ENCODE data around the gene MON2. TPM values are rescaled to one million over a fixed set of nuclear protein-coding genes. Genes with fewer than 3 reads are reported as not detected.
"Not testable (repeated sequence)": the region's sequence is repeated elsewhere in the genome, so short reads cannot be mapped to it uniquely, and the experiment has no call there.

MON2 gene
- total RNA-seq, 5 donors from 2014 or later (not counting 1 experiment from before 2014, with no cell fraction given): 61.2 to 73.2 (median 66.5) TPM

- H3K27me3 ChIP-seq (replicated peaks in 1 of 2; ENCODE audit: control insufficient read depth in 2 of 2, extremely low read depth in 1 of 2, insufficient read depth in 2 of 2, low read length in 1 of 2): no peaks in the 10 kb centered on the region
- H3K4me3 ChIP-seq (ENCODE audit: control insufficient read depth in 1 of 2, extremely low read depth in 1 of 2, low read length in 1 of 2): no peak overlapping the region
- 100% methylated on average over 1 of the region's 5 CpGs for WGBS (ENCODE audit: insufficient coverage)
- no peak overlapping the region for H3K27ac Mint-ChIP-seq
- H3K4me1 Mint-ChIP-seq: no peaks in the 10 kb centered on the region
- ChIA-PET CTCF (interaction anchor here (0.6 to 0.7 kb wide), 2 partner anchors 20 to 147 kb away, joined by 3 read pairs; no protein-coding TSS in a partner anchor), POLR2A (interaction anchor here in 1 of 2 donors (0.6 kb wide), 1 partner anchor 203 kb away, joined by 5 read pairs; no protein-coding TSS in a partner anchor)
- ATAC-seq (replicated peaks in 1 of 4) (no peak), DNase-seq (no peak)
- no peaks in the 10 kb centered on the region for H3K9me3 ChIP-seq
- peaks cover 47% of the 10 kb centered on the region for H3K36me3 Mint-ChIP-seq
- no peak overlapping the region for H3K4me3 Mint-ChIP-seq
- no peaks in the 10 kb centered on the region for H3K4me1 ChIP-seq (ENCODE audit: control insufficient read depth in 1 of 2, extremely low read depth in 1 of 2, insufficient read depth in 2 of 2, low read length in 2 of 2)
- H3K27ac ChIP-seq (ENCODE audit: low read length): no peak overlapping the region
- no peaks in the 10 kb centered on the region for H3K27me3 Mint-ChIP-seq
- peaks cover 0 to 51% of the 10 kb centered on the region in 2 donors for H3K36me3 ChIP-seq (ENCODE audit: control insufficient read depth in 2 of 2, extremely low read depth in 1 of 2, insufficient read depth in 1 of 2, low read length in 1 of 2)
- H3K9me3 Mint-ChIP-seq: no peaks in the 10 kb centered on the region
These were observed 76.7 kb downstream of the MON2 start for GRCh38 chr12:62543324-62543723.

GRCh38 chr12:62543741-62544140 is 77.1 kb downstream of the MON2 start:
- WGBS (ENCODE audit: insufficient coverage): 80% methylated on average over 1 of the region's 3 CpGs
- no peaks in the 10 kb centered on the region for H3K9me3 Mint-ChIP-seq
- no peaks in the 10 kb centered on the region for H3K9me3 ChIP-seq
- H3K36me3 Mint-ChIP-seq: peaks cover 47% of the 10 kb centered on the region
- H3K27ac ChIP-seq (ENCODE audit: low read length): no peak overlapping the region
- no peak overlapping the region for H3K27ac Mint-ChIP-seq
- no peaks in the 10 kb centered on the region for H3K27me3 Mint-ChIP-seq
- H3K4me1 Mint-ChIP-seq: no peaks in the 10 kb centered on the region
- ChIA-PET CTCF (interaction anchor here (0.6 to 0.7 kb wide), 2 partner anchors 20 to 147 kb away, joined by 3 read pairs; no protein-coding TSS in a partner anchor), POLR2A (interaction anchor here in 1 of 2 donors (0.6 kb wide), 1 partner anchor 203 kb away, joined by 5 read pairs; no protein-coding TSS in a partner anchor)
- H3K27me3 ChIP-seq (replicated peaks in 1 of 2; ENCODE audit: control insufficient read depth in 2 of 2, extremely low read depth in 1 of 2, insufficient read depth in 2 of 2, low read length in 1 of 2): no peaks in the 10 kb centered on the region
- H3K36me3 ChIP-seq (ENCODE audit: control insufficient read depth in 2 of 2, extremely low read depth in 1 of 2, insufficient read depth in 1 of 2, low read length in 1 of 2): peaks cover 0 to 49% of the 10 kb centered on the region in 2 donors
- H3K4me3 Mint-ChIP-seq: no peak overlapping the region
- no peaks in the 10 kb centered on the region for H3K4me1 ChIP-seq (ENCODE audit: control insufficient read depth in 1 of 2, extremely low read depth in 1 of 2, insufficient read depth in 2 of 2, low read length in 2 of 2)
- no peak overlapping the region for H3K4me3 ChIP-seq (ENCODE audit: control insufficient read depth in 1 of 2, extremely low read depth in 1 of 2, low read length in 1 of 2)
- DNase-seq (no peak), ATAC-seq (replicated peaks in 1 of 4) (no peak)

- Histone ChIP-seq H3K36me3 (ENCODE audit: control insufficient read depth in 2 of 2, extremely low read depth in 1 of 2, insufficient read depth in 1 of 2, low read length in 1 of 2) (peaks cover 0 to 60% of the 10 kb centered on the region in 2 donors), H3K4me3 (ENCODE audit: control insufficient read depth in 1 of 2, extremely low read depth in 1 of 2, low read length in 1 of 2) (no peak overlapping the region), H3K27me3 (replicated peaks in 1 of 2; ENCODE audit: control insufficient read depth in 2 of 2, extremely low read depth in 1 of 2, insufficient read depth in 2 of 2, low read length in 1 of 2) (no peaks in the 10 kb centered on the region), H3K9me3 (no peaks in the 10 kb centered on the region), H3K27ac (ENCODE audit: low read length) (no peak overlapping the region), H3K4me1 (ENCODE audit: control insufficient read depth in 1 of 2, extremely low read depth in 1 of 2, insufficient read depth in 2 of 2, low read length in 2 of 2) (no peaks in the 10 kb centered on the region)
- no peak for ATAC-seq (replicated peaks in 1 of 4)
- no peaks in the 10 kb centered on the region for H3K4me1 Mint-ChIP-seq
- no peak for DNase-seq
- ChIA-PET POLR2A (no interaction called here), CTCF (interaction anchor here (0.5 to 0.6 kb wide), 3 partner anchors 9 to 241 kb away, joined by 3 read pairs; no protein-coding TSS in a partner anchor)
- H3K27ac Mint-ChIP-seq: no peak overlapping the region
- H3K27me3 Mint-ChIP-seq: no peaks in the 10 kb centered on the region
- H3K9me3 Mint-ChIP-seq: no peaks in the 10 kb centered on the region
- 100% methylated on average over 2 of the region's 5 CpGs for WGBS (ENCODE audit: insufficient coverage)
- H3K36me3 Mint-ChIP-seq: peaks cover 41% of the 10 kb centered on the region
- H3K4me3 Mint-ChIP-seq: no peak overlapping the region
These were observed 86.4 kb downstream of the MON2 start for GRCh38 chr12:62552906-62553556.

GRCh38 chr12:62559366-62559765 is 92.7 kb downstream of the MON2 start:
- H3K27ac ChIP-seq (ENCODE audit: low read length); H3K4me1 Mint-ChIP-seq; H3K4me1 ChIP-seq (ENCODE audit: control insufficient read depth in 1 of 2, extremely low read depth in 1 of 2, insufficient read depth in 2 of 2, low read length in 2 of 2); H3K27me3 Mint-ChIP-seq; H3K9me3 ChIP-seq; POLR2A ChIA-PET; ATAC-seq (replicated peaks in 1 of 4); DNase-seq; H3K4me3 Mint-ChIP-seq; H3K27me3 ChIP-seq (replicated peaks in 1 of 2; ENCODE audit: control insufficient read depth in 2 of 2, extremely low read depth in 1 of 2, insufficient read depth in 2 of 2, low read length in 1 of 2); H3K4me3 ChIP-seq (ENCODE audit: control insufficient read depth in 1 of 2, extremely low read depth in 1 of 2, low read length in 1 of 2); H3K27ac Mint-ChIP-seq; H3K9me3 Mint-ChIP-seq: not testable (repeated sequence)
- H3K36me3 Mint-ChIP-seq: peaks cover 47% of the 10 kb centered on the region
- H3K36me3 ChIP-seq (ENCODE audit: control insufficient read depth in 2 of 2, extremely low read depth in 1 of 2, insufficient read depth in 1 of 2, low read length in 1 of 2): peaks cover 0 to 48% of the 10 kb centered on the region in 2 donors
- no CpG with 5 or more reads among the region's 1 CpG for WGBS (ENCODE audit: insufficient coverage)
- CTCF ChIA-PET: interaction anchor here in 1 of 2 donors (0.6 kb wide), 1 partner anchor 233 kb away, joined by 4 read pairs; no protein-coding TSS in a partner anchor

GRCh38 chr12:62562846-62563245 is 96.2 kb downstream of the MON2 start:
- Mint-ChIP-seq H3K27ac (no peak overlapping the region), H3K4me3 (no peak overlapping the region), H3K4me1 (peaks cover 0 to under 1% (median 0%) of the 10 kb centered on the region in 3 donors), H3K9me3 (no peaks in the 10 kb centered on the region), H3K36me3 (peaks cover 48% of the 10 kb centered on the region), H3K27me3 (no peaks in the 10 kb centered on the region)
- no peaks in the 10 kb centered on the region for H3K4me1 ChIP-seq (ENCODE audit: control insufficient read depth in 1 of 2, extremely low read depth in 1 of 2, insufficient read depth in 2 of 2, low read length in 2 of 2)
- H3K27ac ChIP-seq (ENCODE audit: low read length): no peak overlapping the region
- no peaks in the 10 kb centered on the region for H3K9me3 ChIP-seq
- WGBS (ENCODE audit: insufficient coverage): no CpG with 5 or more reads among the region's 2 CpGs
- no peak for DNase-seq
- no peaks in the 10 kb centered on the region for H3K27me3 ChIP-seq (replicated peaks in 1 of 2; ENCODE audit: control insufficient read depth in 2 of 2, extremely low read depth in 1 of 2, insufficient read depth in 2 of 2, low read length in 1 of 2)
- no peak for ATAC-seq (replicated peaks in 1 of 4)
- peaks cover 0 to 46% of the 10 kb centered on the region in 2 donors for H3K36me3 ChIP-seq (ENCODE audit: control insufficient read depth in 2 of 2, extremely low read depth in 1 of 2, insufficient read depth in 1 of 2, low read length in 1 of 2)
- CTCF ChIA-PET: interaction anchor here in 1 of 2 donors (0.7 kb wide), 1 partner anchor 9 kb away, joined by 3 read pairs; no protein-coding TSS in a partner anchor
- POLR2A ChIA-PET: interaction anchor here in 1 of 2 donors (0.5 to 0.7 kb wide), 2 partner anchors 75 to 1238 kb away, joined by 5 to 8 read pairs; no protein-coding TSS in a partner anchor
- H3K4me3 ChIP-seq (ENCODE audit: control insufficient read depth in 1 of 2, extremely low read depth in 1 of 2, low read length in 1 of 2): no peak overlapping the region

- DNase-seq (no peak), ATAC-seq (replicated peaks in 1 of 4) (no peak)
- no peak overlapping the region for H3K27ac ChIP-seq (ENCODE audit: low read length)
- no peaks in the 10 kb centered on the region for H3K27me3 ChIP-seq (replicated peaks in 1 of 2; ENCODE audit: control insufficient read depth in 2 of 2, extremely low read depth in 1 of 2, insufficient read depth in 2 of 2, low read length in 1 of 2)
- Mint-ChIP-seq H3K27ac (no peak overlapping the region), H3K4me3 (no peak overlapping the region), H3K9me3 (no peaks in the 10 kb centered on the region), H3K36me3 (peaks cover 32% of the 10 kb centered on the region), H3K4me1 (no peaks in the 10 kb centered on the region), H3K27me3 (no peaks in the 10 kb centered on the region)
- no peaks in the 10 kb centered on the region for H3K4me1 ChIP-seq (ENCODE audit: control insufficient read depth in 1 of 2, extremely low read depth in 1 of 2, insufficient read depth in 2 of 2, low read length in 2 of 2)
- ChIA-PET CTCF (interaction anchor here (0.7 to 1.2 kb wide), 2 partner anchors 9 to 223 kb away, joined by 4 read pairs; no protein-coding TSS in a partner anchor), POLR2A (interaction anchor here in 1 of 2 donors (0.7 kb wide), 1 partner anchor 14 kb away, joined by 3 read pairs; no protein-coding TSS in a partner anchor)
- no peaks in the 10 kb centered on the region for H3K9me3 ChIP-seq
- H3K4me3 ChIP-seq (ENCODE audit: control insufficient read depth in 1 of 2, extremely low read depth in 1 of 2, low read length in 1 of 2): no peak overlapping the region
- H3K36me3 ChIP-seq (ENCODE audit: control insufficient read depth in 2 of 2, extremely low read depth in 1 of 2, insufficient read depth in 1 of 2, low read length in 1 of 2): peaks cover 0 to 28% of the 10 kb centered on the region in 2 donors
These were observed 108.4 kb downstream of the MON2 start for GRCh38 chr12:62575036-62575435.
